Activated naive CD8-positive, alpha-beta T cell treated with anti-CD3 and anti-CD28 coated beads for 36 hours (primary cell): ENCODE data around the gene PXYLP1. TPM values are rescaled to one million over a fixed set of nuclear protein-coding genes. Genes with fewer than 3 reads are reported as not detected.

Experiments
- DNase-seq: peaks from one replicate; pipeline ENCODE4 v3.0.0; 2021
- H3K27ac Mint-ChIP-seq: one replicate; pipeline ENCODE4 v1.8.0; 2022; ENCODE audit warnings: mild to moderate bottlenecking, moderate library complexity, mixed read lengths
- H3K27me3 Mint-ChIP-seq: one replicate; pipeline ENCODE4 v1.8.0; 2022; ENCODE audit warnings: mild to moderate bottlenecking, mixed read lengths
- H3K36me3 Mint-ChIP-seq: one replicate; pipeline ENCODE4 v1.8.0; 2021; ENCODE audit warnings: mild to moderate bottlenecking, mixed read lengths
- H3K4me1 Mint-ChIP-seq: one replicate; pipeline ENCODE4 v1.8.0; 2021; ENCODE audit warnings: mixed read lengths
- H3K4me3 Mint-ChIP-seq: one replicate; pipeline ENCODE4 v1.8.0; 2022; ENCODE audit warnings: mild to moderate bottlenecking, moderate library complexity, mixed read lengths
- H3K9me3 Mint-ChIP-seq: one replicate; pipeline ENCODE4 v1.8.0; 2022; ENCODE audit warnings: mixed read lengths
- total RNA-seq, 2 experiments: library from RNA; stranded (reverse); gene quantifications; one replicate each; pipeline ENCODE4 v1.2.3, GENCODE V29; 2021

PXYLP1 gene
- total RNA-seq, 2 experiments from 2014 or later, result 9.9 to 10.5 TPM

DNA sequence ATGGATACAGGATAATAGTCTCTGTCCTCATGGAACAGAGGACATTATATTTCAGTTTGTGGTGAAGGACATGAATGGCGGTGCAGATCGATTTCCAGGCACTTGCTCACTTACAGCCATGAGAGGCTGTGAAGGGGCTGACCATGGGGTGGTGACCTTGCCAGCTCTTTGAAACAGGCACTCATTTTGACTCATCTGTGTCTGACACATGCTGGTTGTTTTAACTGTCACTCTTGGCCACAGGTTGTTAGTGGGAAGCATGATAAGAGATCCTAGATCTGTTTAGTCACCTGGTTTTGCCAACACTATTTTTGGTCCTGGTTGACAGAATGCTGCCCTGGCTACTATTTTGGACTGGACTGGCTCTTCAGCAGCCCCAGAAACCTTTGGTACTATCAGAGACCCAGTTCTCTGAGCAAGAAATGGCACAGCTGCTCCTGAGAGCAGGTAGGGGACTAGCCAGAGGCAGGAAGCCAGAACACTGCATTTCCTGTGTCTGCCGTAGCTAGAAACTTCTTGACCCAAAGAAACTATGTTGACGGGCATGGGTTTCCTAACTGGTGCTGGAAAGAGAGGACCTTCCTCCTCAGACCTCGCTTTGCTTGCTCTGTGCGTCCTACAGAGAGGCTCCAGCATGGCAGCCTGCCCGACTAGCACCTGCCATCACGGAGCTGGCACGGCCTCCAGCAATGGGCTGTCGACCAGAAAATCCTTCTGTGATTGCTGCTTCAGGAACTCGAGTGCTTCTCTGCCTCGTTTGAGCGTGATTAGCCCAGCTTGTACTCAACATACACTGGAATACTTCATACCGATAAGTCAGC lies 6.3 kb downstream of the PXYLP1 start:
- DNase-seq, result no peak
- Mint-ChIP-seq H3K36me3 (peaks cover 39% of the 10 kb centered on the region), H3K4me3 (peak overlapping the region; percentile 22), H3K27ac (peak overlapping the region; percentile 71), H3K9me3 (peaks cover 2% of the 10 kb centered on the region), H3K4me1 (peaks cover 77% of the 10 kb centered on the region), H3K27me3 (no peaks in the 10 kb centered on the region)

DNA sequence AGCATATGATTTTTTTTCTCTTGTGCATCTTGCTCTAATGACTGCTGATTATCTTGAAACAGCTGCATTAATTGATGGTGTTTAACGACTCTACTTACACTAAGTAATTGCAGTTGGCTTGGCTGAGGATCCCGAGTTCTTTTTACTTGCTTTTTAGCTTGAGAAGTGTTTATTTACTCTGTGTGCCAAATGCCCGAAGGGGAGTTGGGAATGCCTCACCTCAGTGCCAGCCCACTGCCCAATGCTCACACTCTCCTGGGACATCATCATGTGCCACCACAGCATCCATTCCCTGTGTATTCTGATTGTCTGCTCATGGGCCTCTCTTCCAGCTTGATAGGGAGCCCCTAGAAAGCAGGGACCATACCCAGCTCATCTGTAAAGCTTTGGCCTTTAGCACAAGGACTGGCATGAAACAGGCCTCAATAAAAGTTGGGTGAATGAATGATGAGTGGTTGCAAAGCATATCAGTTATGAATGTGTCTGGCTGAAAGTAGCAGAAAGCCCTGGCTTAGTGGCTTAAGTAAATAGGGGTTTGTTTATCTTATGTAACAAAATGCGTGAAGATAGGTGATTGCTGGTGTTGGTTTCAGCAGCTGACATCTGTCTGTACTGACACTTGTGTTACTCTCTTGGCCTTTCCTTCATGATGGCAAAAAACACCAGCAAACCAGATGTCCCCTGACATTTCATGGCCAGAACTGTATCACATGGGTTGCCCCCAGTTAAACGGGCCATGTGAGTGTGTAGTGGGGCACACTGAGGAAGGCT lies 8.1 kb downstream of the PXYLP1 start:
- H3K27ac Mint-ChIP-seq, result peak overlapping the region; percentile 20
- DNase-seq, result no peak
- peaks cover 76% of the 10 kb centered on the region for H3K4me1 Mint-ChIP-seq
- H3K36me3 Mint-ChIP-seq, result peaks cover 42% of the 10 kb centered on the region
- H3K9me3 Mint-ChIP-seq, result peaks cover 2% of the 10 kb centered on the region
- no peaks in the 10 kb centered on the region for H3K27me3 Mint-ChIP-seq
- H3K4me3 Mint-ChIP-seq, result peak overlapping the region; percentile 10

DNA sequence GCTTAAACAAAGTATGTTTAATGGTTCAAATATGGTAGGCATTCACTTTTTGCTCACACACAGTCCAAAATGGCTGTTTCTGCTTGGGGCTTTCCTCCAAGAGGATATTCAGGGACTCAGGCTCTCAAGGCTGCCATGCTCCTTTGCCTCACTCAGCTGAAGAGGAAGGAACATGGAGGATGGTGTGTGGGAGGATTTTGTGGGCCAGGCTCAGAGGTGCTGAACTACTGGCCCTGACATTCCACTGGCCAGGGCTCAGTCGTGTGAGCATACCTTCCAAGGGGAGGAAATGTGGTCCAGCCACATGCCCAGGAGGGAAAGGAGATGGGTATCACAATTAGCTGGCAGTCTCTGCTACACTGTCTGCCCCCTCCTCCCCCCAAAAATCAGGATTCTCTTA lies 8.7 kb downstream of the PXYLP1 start:
- Mint-ChIP-seq H3K27me3 (no peaks in the 10 kb centered on the region), H3K36me3 (peaks cover 38% of the 10 kb centered on the region), H3K4me1 (peaks cover 72% of the 10 kb centered on the region), H3K4me3 (no peak overlapping the region), H3K27ac (no peak overlapping the region), H3K9me3 (peaks cover 2% of the 10 kb centered on the region)
- no peak for DNase-seq

DNA sequence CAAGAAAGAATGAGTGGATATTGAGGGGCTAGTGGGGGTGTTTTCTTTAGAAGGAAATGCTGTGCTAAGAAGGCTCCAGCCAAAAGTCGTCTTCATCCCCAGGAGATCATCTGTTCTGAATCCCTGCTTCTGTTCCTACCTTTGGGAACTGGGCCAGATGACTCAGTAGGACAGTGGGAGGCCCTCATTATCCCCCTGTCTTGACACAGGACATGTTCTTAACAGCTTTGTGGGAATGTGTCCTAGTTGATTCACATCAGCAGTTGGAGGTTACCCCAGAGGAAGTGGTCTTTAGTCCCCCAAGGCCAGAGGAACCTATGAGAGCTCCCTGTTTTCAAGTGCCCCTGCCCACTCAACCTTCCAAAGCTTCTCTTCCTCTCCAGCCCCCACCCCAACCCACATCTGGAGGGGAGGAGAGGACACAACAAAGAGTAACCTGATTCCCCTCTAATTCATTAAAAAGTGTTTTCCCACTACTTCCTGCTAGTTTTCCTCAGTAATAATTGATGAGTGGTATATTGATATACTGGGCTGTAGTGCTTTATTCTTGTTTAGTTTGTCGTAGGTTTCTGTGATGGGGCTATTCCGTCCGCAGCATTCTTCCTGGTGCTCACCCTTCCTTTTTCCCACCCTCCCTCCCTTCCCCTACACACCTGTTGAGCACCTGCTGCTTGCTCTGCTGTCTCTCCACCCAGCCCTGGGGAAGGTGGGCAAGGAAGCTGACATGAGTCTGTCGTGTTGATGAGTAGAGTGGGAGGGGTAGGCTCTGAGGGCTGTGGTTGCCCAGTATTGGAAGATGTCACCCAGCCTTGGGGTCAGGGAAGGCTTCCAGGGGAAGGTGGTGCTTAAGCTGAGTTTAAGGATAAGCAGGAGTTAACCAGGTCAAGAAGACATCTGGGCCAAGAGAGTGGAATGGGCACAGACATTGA lies 9.3 kb downstream of the PXYLP1 start:
- Mint-ChIP-seq H3K9me3 (peaks cover 2% of the 10 kb centered on the region), H3K4me3 (no peak overlapping the region), H3K36me3 (peaks cover 37% of the 10 kb centered on the region), H3K27me3 (no peaks in the 10 kb centered on the region), H3K4me1 (peaks cover 68% of the 10 kb centered on the region), H3K27ac (peak overlapping the region; percentile 14)
- DNase-seq, result no peak

DNA sequence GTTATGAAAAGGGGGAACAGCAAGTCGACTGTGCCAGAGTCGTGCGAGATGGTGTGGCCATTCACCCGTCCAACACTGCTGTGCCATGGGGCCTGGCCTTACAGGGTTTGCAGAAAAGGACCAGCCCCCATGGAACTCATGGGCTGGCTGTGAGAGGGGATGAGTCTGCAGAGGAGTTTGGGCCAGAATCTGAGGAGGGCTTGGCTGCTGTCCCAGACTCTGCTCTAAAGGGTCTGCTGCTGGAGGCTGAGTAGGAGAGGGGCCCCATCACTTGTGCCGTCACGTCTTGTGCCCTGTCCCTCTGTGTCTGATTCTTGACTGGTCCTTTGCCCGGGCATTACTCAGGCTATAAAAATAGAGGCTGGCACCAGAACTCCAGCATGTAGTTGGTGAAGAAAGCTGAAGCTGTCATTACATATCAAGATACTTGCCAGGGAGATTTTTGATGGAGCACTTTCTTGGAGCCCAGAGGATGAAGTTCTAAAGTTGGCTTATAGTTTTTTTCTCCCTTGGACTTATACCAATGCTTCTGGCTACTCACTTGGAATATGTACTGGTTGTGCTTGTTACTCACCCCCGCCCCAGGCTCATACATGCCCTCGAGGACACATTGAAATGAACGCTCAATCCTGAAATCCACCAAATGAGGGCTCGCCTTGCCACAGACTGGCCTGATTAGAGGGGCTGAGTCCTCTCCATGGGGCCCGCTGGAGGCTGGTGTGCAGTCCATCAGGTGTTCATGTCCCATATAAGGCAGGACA lies 10.2 kb downstream of the PXYLP1 start:
- H3K27ac Mint-ChIP-seq, result no peak overlapping the region
- no peak for DNase-seq

DNA sequence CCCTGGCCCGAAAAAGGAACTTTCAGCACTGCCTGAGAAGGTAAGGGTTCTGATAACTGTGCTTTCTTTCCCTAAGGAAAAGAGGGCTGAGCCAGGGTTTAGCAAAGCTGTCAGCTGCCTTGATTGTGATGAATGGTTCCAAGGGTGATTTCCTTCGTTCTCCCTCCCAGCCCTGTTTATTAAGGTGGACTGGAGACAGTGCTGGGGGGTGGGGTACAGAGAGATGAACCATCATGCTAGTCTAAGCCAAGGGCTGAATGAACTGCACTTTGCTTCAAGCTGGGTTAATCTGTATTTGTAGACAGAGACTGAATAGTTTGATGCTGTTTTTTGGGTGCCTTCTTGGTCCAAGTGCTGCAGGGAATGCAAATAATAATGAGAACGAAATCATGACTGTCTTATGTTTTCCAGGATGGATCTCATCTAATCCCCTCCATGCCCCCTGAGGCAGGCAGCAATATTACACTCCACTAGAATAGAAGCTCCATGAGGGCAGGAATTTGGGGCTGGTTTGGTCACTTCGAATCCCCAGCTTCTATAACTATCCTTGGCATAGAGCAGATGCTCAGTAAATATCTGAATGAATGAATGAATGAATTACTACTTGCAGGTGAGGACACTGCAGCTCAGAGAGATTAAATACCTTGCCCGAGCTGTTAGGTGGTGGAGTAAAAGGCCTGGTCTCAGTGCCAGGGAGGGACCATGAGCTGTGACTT lies 10.9 kb downstream of the PXYLP1 start:
- H3K27me3 Mint-ChIP-seq, result no peaks in the 10 kb centered on the region
- peaks cover 2% of the 10 kb centered on the region for H3K9me3 Mint-ChIP-seq
- peak overlapping the region; percentile 38 for H3K4me3 Mint-ChIP-seq
- peak overlapping the region; percentile 85 for H3K27ac Mint-ChIP-seq
- peaks cover 57% of the 10 kb centered on the region for H3K4me1 Mint-ChIP-seq
- peaks cover 30% of the 10 kb centered on the region for H3K36me3 Mint-ChIP-seq
- DNase-seq, result no peak

More for the DNA sequence above, 10.2 kb downstream of the PXYLP1 start:
- H3K9me3 Mint-ChIP-seq, result peaks cover 2% of the 10 kb centered on the region
- no peak overlapping the region for H3K4me3 Mint-ChIP-seq
- H3K27me3 Mint-ChIP-seq, result no peaks in the 10 kb centered on the region
- peaks cover 61% of the 10 kb centered on the region for H3K4me1 Mint-ChIP-seq
- peaks cover 32% of the 10 kb centered on the region for H3K36me3 Mint-ChIP-seq

DNA sequence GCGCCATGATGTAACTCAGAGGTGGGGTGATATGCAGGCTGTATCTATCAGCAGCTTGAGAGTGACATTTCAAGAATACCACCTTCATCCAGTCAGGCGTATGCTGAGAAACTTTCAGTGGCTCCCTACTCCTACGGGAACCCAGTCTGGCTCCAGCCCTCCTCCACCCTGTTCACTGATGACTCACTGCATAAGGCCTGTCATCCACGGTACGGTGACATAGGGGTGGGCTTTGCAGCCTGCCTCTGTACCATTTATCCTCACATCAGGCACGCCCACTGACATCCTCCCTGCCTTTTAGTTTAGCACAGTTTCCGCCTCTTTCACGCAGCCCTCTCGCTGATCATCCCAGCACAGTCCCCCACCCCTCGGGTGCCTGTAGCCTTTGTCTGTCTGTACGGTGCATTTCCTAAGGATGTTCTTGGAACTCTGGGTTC lies 11.7 kb downstream of the PXYLP1 start:
- Mint-ChIP-seq H3K36me3 (peaks cover 23% of the 10 kb centered on the region), H3K4me3 (peak overlapping the region; percentile 38), H3K27ac (peak overlapping the region; percentile 85), H3K9me3 (peaks cover 2% of the 10 kb centered on the region), H3K27me3 (no peaks in the 10 kb centered on the region), H3K4me1 (peaks cover 49% of the 10 kb centered on the region)
- peak; percentile 81 for DNase-seq

DNA sequence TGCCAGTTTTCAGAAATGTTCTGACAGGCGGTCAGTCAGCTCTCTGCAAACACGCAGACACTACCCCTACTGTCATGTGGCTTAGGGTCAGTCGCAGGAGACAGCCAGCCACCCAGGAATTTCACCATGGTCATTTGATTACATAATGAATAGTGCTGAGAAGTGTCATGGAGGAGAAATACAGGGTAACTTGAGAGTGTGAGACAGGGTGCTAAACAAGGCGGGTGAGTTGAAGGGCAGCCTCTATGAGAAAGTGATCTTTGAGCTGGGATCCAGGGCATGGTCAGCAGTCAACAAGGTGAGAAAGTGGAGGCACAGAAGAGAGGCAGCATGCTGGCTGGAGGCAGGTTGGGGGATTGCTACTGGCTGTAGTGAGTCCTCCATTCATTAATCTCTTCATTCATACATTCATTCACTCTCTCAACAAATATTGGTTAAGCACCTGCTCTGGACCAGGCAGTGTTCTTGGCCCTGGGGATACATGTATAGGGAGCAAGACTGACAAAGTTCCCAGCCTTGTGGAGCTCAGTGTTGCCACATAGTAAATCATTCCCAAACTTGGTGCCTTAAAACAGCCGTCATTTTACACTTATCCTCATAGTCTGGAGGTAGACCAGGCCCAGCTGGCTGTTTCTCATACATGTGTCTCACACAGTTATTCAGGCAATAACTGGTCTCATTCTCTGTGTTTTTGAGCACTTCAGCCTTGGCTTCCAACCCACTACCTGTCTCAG lies 14.8 kb downstream of the PXYLP1 start:
- no peak overlapping the region for H3K27ac Mint-ChIP-seq

DNA sequence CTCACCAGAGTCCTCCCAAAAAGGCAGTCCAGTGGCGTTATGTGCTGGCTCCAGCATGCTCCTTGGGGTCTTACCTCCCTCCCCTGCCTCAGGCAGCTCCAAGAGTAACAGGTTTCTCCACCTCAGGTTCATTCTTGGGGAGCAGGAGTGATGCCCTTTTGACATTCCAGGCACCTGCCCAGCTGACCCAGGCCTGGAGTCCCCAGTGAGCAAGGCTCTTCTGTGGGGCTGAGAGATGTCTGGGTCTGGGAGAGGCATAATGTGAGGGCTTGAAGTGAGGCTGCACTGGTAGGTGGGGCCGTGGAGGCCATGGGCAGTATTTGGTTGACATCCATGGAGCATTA lies 15.3 kb downstream of the PXYLP1 start:
- DNase-seq, result no peak
- no peaks in the 10 kb centered on the region for H3K27me3 Mint-ChIP-seq
- H3K4me1 Mint-ChIP-seq, result peaks cover 25% of the 10 kb centered on the region
- H3K9me3 Mint-ChIP-seq, result peaks cover 2% of the 10 kb centered on the region
- no peak overlapping the region for H3K27ac Mint-ChIP-seq
- H3K36me3 Mint-ChIP-seq, result peaks cover 8% of the 10 kb centered on the region
- H3K4me3 Mint-ChIP-seq, result no peak overlapping the region

More for the DNA sequence above, 14.8 kb downstream of the PXYLP1 start:
- peaks cover 29% of the 10 kb centered on the region for H3K4me1 Mint-ChIP-seq
- no peak overlapping the region for H3K4me3 Mint-ChIP-seq
- no peaks in the 10 kb centered on the region for H3K27me3 Mint-ChIP-seq
- peaks cover 8% of the 10 kb centered on the region for H3K36me3 Mint-ChIP-seq
- peaks cover 2% of the 10 kb centered on the region for H3K9me3 Mint-ChIP-seq
- no peak for DNase-seq

DNA sequence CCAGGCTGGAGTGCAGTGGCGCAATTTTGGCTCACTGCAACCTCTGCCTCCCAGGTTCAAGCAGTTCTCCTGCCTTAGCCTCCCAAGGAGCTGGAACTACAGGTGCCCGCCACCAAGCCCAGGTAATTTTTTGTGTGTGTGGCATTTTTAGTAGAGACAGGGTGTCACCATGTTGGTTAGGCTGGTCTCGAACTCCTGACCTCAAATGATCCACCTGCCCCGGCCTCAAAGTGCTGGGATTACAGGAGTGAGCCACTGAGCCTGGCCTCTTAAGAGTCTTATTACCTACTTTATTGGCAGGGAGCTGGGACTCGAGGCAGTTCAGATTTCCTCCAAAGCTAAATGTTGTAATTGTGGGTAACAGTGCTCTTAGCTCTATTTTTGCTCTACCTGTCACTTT lies 16.4 kb downstream of the PXYLP1 start:
- no peaks in the 10 kb centered on the region for H3K9me3 Mint-ChIP-seq
- H3K27me3 Mint-ChIP-seq, result no peaks in the 10 kb centered on the region
- peaks cover 1% of the 10 kb centered on the region for H3K36me3 Mint-ChIP-seq
- H3K27ac Mint-ChIP-seq, result no peak overlapping the region
- H3K4me3 Mint-ChIP-seq, result no peak overlapping the region
- peaks cover 21% of the 10 kb centered on the region for H3K4me1 Mint-ChIP-seq
- no peak for DNase-seq

DNA sequence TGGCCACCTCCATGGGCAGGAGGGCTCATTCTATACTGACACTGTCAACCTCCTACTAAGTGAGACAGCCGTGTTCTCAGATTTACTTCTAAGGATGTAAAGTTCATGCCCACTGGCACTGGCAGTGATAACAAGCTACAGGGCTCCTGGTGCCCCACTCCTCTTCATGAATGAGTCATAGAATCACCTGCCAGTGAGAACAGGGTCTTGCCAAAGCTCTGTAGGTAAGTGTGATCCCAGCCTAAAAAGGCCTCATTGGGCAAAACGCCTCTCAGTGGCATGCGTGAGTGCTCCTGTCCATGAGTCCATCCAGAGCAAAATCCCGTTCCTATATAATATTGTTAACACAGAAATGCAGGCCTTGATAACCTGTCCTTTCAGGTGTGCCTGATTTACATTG lies 17.4 kb downstream of the PXYLP1 start:
- Mint-ChIP-seq H3K4me1 (peaks cover 15% of the 10 kb centered on the region), H3K36me3 (no peaks in the 10 kb centered on the region), H3K27me3 (no peaks in the 10 kb centered on the region), H3K4me3 (no peak overlapping the region), H3K9me3 (no peaks in the 10 kb centered on the region), H3K27ac (no peak overlapping the region)
- no peak for DNase-seq

DNA sequence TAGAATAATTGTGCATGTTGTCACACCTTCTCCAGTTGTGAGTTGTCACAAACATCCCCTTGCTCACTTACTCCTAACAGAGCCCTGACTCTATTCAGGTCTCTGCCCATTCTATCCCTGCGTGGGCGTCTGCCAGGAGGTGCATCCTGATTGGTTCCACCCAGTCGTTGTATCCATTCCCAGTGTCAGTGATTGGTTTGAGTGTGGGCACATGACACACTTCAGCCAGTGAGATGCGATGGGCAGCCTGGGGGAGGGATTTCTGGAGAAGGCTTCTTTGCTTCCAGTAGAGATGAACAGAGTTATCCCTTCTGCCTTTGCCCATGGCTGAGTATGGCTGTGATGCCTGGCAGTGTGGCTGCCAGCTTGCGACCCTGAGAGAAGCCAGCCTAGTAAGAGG lies 18.7 kb downstream of the PXYLP1 start:
- Mint-ChIP-seq H3K36me3 (no peaks in the 10 kb centered on the region), H3K4me1 (peaks cover 11% of the 10 kb centered on the region), H3K27me3 (no peaks in the 10 kb centered on the region), H3K27ac (no peak overlapping the region), H3K9me3 (no peaks in the 10 kb centered on the region), H3K4me3 (no peak overlapping the region)
- DNase-seq, result no peak

DNA sequence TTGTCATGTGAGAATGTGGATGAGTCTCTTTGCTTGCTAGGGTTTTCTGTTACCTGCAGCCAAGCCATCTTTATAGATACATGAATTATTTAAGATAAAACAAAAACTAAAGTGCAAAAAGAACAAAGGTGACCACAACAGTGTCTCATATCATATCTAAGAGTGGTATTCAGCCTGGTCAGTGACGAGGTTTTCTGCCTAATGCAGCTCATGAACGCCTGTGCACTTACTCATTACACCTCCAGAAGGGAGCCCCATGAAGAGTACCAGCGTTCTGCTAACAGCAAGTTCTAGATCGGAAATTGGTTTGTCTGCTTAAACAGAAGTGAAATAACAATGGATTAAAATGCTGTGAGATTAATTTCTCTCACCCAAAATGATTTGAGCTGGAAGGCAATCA lies 19.2 kb downstream of the PXYLP1 start:
- Mint-ChIP-seq H3K36me3 (no peaks in the 10 kb centered on the region), H3K4me1 (peaks cover 13% of the 10 kb centered on the region), H3K27ac (no peak overlapping the region), H3K9me3 (no peaks in the 10 kb centered on the region), H3K4me3 (no peak overlapping the region), H3K27me3 (no peaks in the 10 kb centered on the region)
- no peak for DNase-seq
